Measurements from ENCODE around the gene RAD18.

Gene RAD18

DNA sequence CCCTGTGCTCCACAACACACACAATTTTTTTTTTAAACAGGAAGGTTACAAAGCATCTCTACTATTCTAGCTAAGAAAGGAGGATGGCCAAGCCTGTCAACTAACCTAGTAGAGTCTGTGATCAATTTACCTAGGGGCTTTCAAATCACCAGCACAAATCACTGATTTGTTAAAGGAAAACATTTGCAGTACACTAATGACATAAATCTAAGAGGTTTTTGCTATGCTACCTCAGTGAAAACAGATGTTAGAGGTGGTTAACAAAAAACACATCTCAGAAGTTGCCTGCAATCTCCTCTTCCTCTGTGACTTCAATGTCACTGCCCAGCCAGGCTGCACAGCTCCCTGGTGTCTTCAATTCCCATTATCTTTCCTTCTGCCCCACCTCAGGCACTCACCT, 72.0 kb downstream of the RAD18 start:
- DNase-seq = no peak

DNA sequence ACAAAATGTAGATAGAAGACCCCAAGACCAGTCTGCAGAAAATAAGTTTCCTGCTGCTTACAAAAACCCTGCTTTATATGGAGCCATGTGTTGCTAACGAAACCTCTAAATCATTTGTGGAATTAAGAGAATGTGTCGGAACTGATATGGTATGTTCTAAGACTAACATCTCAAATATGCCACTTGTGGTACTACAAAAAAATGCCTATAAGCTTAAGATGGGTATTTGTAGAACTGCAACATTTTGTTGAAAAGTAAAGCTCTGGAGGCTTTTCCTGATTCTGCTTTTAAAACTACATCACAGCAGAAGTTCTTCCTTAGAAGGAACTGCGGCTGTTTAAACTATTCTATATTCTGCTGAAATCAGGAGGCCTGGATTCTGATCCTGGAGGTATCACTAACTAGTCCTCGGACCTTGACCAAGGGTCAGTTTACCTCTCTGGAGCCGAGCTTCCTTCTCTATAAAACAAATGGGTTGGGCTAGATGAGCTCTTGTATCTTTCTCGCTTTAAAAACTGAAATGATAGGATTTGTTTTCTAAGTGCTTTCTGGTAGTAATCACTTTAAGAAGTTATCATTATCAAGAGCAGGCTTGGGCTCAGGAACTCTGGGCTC, 74.9 kb downstream of the RAD18 start:
- no peak for DNase-seq

DNA sequence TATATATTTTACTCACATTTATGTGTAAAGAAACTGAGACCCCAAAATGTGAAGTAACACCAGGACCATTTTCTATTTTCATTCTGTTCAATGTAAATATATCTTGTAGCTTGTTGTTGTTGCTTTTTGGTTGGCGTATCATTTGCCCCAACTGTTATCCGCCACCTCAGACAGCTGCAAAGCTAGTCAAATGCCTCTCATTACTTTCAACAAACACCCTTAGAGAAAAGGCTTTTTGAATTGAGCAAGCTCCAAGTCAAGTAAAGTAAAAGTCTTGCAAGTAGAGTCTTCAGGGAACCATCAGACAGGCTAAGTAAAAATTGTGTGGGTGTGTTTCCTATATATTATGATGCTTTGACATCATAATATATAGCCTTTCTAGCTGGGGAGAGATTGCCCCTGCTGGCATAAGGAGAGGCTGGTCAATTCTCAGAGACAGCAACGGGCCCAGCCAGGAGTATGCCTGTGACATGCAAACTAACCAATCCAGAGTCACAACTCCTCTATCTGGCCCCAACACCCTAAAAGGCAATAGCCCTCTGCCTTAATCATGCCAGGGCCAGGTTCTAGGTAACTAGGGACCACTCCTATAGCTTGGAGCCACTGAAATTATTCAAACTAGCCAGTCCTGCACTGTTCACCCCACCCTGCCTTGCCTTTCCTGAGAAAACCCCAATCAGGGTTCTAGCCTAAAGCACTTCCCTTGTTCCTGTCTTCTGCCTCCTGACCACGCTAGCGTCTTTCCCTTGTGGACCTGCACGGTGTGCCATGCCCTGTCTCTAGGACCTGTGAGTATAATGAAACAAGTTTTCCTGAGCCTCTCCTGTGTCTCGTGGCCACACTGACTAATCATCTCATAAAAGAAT, 75.6 kb downstream of the RAD18 start:
- DNase-seq = no peak

DNA sequence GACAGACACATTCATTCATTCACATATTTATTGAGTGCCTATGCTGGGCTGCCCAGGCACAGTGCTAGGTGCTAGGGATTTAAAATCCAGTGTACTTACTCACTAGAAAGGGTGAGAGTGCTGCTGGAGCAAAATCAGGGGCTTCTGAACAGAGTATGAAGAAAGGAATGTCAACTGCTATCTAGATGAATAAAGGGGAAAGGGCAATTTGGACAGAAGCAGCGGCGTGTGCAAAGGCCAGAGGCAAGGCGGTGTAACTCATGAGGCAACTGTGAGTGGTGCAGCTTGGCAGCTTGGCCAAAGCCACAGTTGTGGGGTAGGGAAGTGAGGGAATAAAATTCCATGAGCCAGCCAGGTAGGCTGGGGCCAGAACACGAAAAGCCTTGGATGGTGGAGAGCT, 76.7 kb downstream of the RAD18 start:
- no peak for DNase-seq

DNA sequence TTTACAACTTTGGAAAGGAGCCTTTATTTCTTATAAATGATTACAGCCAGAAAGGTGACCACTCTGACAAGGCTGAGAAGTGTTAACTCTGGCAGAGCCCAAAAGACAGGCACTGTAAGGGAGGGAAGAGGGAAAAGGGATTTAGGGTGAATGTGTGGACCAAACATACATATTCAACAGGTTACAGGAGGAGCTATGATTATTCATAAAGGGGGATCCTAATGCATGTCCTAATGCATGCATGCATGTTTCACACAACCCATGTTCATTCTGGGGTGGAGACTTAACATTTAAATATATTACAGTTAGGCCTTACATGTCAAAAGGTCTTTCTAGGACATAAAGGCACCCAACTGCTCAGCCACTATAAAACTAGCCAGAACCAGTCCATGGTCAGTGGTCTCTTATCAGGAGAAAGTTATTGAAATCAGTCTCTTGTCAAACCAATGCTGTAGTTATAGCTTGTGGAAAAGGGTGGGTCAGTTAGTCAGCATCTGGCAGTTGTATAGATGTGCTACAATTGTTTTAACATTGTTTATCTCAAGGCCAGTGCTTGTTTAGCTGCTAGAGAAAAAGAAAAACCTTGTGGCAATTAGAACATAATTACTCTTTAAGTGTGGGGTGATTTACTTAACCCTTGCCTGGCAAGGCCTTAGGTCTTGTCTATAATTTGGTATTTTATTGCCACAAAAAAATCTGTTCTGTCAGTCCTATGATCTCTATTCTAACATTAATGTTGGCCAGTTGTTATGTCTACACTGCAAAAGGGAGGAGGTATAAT, 77.5 kb downstream of the RAD18 start:
- no peak for DNase-seq

DNA sequence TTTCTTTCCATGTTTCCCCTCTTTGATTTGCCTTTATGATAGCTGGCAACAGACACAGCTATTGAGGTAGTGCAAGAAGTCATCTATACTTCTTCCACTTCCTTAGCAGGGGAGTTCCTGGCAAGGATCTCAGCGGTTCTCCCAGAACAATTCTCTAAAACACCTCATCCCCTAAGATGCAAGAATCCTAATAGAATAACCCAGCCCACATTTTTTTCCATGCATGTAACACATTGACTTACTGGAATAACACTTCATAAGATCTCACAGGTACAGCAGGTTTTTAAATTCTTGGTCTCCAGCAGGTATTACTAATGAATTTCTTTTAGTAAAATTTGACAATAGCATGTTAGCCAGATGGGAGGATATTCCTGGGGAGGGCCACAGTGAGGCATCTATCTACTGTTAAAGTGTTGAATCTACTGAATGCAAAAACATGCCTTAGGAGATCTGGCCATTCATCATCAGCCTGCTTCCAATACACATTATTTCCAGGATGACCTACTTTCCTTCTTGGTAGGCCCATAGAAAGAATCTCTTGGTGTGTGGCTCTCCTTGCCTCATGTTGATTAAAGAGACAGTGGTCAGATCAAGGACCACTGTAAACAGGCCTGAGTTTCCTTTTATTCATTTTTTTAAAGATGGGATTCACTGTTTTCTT, 78.5 kb downstream of the RAD18 start:
- DNase-seq = no peak

DNA sequence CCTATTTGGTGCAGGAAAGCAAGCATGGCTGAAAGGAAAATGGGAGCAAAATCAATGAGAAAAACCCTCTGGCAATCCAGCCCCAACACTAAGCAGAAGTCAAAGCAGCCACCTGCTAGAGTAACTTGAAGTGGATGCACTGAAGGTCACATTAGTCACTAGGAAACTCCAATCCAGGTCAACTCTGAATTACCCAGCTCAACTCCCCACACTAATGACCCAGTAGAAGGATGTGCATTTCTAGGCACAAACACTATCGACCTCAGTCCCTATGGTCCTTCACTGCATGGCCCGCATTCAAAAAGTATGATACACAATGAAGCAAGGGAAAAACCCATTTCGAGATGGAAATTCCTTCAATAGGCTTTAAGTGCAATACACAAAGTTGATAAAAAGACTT, 80.6 kb downstream of the RAD18 start:
- no peak for DNase-seq

DNA sequence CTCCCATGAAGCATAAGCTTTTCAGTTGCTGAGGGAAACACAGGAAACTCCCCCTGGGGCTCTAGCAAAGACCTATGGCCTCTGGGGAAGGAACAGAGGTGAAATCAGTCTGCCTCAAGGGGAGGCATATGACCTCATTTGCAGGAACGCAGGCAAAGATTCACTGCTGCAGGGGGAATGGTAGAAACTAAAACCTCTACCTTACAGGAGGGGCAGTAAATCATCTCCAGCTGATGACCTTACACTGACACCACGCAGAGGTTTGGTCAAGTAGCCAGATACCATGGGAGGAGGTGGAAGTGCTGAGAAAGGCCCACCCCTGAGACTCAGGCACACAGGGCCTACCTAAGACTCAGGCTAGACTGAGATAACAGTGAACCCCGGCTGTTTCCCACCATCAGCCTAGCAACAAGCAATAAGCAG, 81.1 kb downstream of the RAD18 start:
- DNase-seq = no peak

DNA sequence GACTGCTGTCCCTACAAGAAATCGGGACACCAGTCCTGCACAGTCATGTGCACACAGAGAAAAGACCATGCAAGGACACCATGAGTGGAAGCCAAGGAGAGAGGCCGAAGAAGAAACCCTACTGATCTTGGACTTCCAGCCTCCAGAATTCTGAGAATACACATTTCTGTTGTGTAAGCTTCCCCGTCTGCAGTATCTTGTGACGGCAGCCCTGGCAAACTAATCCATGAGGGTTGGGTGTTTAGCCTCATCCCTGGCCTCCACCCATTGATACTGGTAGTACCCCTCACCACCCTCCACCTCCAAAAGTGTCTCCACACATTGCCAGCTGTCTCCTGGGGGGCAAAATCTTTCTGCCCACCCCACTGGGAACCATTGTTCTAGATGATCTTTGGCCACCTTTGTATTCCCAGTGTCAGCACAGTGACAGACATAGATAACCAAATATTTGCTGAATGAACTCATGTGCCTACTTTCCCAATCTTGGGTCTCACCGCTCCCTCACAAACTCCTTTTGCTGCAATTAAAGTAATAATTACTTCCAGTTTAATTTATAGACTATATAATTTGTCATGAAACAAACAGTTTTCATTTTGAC, 83.8 kb downstream of the RAD18 start:
- no peak for DNase-seq

DNA sequence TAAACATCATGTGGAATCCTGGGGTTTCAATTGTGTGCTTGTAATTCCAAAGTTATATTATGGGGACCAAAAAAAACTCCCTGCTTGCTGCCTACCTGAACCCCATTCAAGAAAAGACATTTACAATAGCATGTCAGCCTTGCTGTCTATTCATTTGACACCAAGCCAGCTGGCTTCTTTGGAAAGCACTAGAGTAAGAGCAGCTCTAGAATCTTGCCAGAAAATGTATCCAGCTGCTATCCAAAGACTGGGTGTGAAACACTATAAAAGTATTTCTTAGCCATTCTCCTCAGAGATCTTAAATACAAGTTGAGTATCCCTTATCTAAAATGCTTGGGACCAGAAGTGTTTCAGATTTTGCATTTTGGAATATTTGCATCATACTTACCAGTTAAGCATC, 87.4 kb downstream of the RAD18 start:
- DNase-seq = no peak

DNA sequence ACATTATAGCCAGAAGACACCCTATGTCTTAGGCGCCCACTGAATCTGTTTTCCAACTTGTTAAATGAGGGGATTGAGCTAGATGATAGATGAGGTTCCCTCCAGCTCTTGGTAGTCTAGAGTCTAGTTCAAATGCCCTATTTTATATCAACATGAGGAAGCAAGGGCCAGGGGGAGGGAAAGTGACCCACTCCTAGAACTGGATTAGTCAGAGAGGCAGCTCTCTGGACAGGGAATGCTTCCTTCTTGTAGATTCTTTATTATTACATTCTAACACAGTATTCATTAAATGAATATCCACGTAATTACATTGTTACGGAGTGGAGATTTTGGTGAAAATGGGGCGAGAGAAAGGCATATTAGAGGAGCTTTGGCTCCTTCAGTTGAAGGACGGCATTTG, 89.5 kb downstream of the RAD18 start:
- DNase-seq = no peak

DNA sequence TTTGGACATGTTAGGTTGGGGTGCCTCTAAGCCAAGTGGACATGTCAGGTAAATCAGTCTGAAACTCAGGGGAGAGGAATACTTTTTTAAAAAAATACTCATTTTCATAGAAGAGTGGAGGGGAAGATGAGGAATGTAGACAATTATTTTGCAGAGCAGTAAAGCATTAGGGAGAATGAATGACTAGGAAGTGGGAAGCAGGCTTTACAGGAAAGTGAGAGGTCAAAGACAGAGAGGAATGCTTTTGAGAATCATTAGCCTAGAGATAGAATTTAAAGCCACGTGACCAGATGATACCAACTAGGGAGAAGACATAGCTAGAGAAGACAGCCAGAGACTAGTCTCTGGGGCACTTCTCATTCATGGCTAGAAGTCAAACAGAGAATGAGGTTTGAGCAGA, 91.0 kb downstream of the RAD18 start:
- DNase-seq = no peak

DNA sequence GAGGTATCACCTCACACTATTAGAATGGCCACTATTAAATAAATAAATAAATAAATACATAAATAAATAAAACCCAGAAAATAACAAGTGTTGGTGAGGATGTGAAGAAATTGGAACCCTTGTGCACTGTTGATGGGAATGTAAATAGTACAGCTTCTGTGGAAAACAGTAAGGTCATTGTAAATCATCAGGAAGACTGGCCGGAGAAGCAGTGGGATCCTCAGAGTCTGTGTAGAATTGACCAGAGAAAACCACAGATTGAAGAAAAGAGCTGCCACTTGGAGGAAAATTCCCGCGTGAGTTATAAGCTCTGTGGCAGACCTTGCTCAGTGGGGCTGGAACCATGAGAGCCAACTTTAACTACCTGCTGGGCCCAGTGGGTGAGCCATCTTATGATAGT, 92.0 kb downstream of the RAD18 start:
- no peak for DNase-seq

DNA sequence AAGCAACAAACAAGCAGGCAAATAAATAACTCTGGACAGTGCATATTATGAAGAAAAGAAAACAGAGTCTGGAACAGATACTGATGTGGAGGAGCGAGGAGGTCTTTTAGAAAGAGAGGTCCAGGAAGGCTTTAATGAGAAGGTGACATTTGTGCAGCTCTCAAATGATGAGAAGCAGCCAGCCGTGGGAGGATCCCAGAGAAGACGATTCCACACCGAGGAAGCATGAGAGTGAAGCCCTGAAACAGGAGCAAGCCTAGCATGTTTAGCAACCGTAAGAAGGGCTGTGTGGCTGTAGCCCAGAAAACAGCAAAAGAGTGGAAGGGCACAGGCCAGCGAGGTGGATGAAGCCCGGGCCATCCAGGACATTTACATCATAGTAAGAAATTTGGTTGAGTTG, 93.1 kb downstream of the RAD18 start:
- DNase-seq = no peak

DNA sequence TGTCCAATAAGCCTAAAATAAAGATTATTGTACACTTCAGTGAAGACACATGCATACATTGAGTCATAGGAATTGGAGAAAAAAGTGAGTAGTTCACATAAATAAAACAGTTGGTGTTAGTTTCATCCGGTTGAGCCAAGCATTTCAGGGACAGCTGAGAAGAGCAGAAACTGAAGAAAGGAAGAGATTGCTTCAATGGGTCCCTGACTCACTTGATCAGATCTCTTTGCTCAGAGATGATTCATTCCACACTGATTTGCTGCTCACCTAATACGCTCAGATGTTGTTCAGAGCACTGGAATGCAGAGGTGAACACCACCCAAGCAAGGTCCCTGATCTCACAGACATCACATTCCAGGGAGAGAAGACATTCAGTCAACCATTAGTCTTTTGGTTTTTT, 93.7 kb downstream of the RAD18 start:
- DNase-seq = no peak

DNA sequence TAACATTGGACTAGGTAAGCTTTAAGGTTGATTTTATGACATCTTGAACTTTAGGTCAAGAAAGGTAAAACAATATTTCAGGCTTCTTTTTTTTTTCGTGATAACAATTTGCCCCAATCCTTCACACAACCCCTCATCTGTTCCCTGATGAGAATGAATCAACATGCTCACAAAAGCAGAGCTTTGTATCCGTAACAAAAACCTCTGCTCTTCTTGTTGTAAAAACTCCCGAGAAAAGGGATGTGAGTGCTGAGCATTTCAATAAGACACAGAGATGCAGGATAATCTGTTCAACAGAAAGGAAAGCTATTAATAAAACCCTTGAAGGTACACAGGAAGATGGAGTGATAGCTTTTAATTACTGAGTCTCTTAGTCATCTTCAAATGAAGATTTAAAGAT, 94.3 kb downstream of the RAD18 start:
- DNase-seq = no peak

DNA sequence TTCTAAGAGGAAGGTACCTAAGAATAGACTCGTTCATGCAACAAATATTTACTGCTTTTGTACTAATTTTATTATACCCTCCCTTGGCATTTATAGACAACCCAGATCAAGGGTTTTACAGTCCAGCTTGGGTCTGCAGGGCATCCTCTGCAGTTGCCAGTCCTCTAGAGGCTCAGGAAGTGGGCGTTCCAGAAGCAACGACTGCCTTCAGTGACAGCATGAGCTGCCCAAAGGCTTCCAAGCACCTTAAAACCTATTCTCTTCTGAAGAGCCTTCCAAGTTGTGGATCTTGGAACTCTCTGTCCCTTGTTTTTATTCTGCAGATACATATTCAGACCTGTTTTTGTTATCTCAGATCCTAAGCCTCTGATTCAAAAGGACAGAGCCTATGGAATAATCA, 95.6 kb downstream of the RAD18 start:
- no peak for DNase-seq

DNA sequence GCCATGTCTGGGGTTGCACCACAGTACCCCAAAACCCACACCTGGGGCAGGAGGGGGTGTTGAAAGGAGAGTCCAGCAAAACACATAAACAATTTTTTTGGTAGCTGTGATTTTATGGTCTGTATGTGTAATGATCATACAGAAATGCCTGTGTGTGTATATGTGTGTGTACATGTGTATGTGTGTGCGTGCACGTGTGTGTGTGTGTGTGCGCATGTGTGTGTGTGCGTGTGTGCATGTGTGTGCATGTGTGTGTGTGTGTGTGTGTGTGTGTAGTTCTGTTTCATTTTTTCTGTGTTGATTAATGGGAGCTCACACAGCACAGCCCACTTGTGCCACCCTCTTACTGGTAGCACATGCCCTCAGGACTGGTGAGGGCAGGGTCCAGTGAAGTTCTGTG, 97.6 kb downstream of the RAD18 start:
- DNase-seq = no peak

DNA sequence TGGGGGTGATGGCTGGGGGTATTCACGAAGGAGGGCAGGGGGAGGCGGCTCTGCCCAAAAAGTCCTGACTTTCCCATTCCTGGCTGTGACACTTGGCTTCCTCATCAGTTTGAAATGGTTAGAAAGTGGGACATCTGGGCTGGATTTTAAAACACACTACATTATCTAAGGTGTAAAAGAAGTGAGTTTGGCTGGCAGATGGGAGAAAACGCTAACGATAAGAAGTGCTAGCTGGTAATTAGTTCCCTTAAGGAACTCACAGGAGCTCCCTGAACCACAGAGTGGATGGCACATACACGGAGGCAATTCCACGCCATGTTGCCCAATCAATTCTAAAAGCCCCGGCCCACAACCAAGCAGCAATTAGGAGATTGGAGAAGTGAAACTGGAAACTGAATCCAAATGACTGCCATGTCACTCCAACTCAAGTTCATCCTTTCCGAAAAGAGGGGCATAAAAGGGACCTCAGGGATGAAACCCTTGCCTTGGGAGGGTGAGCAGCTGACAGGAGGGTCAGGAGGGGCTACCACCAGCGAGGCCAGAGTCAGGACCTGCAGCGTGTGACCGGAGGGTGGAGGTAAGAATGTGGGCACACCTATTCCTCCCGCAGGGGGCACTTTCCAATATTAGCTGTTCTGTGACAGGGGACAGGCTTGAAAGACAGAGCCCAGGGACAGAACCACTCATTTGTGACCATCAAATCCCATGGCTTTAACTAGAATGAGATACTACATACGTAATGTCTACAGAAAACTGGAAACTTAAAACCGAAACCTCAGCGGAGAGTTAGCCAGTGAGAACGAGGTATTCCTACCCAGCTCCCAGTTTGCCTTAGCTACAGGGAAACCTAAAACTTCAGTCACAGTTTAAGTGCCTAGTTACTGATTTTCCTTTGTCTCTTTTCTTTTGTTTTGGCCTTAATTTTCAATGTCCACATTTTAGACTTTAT, 98.6 kb downstream of the RAD18 start:
- no peak for DNase-seq

DNA sequence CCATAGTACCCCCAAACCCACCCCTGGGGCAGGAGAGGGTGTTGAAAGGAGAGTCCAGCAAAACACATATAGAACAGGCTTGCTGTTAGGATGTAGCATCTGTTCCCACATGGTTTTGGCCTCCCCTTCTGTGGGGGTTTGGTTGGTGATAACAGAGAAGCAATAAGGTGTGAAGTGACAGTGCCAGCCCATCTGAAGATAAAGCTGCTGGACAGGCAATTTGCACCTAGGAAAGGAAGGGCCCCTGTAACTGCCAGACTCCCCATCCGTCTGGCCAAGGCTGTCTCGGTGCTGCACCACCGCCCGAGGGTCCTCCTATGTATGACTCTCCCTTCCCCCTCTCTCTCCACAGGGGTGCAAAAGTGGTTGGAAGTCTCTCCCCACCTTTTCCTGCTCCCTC, 99.4 kb downstream of the RAD18 start:
- DNase-seq = no peak

DNA sequence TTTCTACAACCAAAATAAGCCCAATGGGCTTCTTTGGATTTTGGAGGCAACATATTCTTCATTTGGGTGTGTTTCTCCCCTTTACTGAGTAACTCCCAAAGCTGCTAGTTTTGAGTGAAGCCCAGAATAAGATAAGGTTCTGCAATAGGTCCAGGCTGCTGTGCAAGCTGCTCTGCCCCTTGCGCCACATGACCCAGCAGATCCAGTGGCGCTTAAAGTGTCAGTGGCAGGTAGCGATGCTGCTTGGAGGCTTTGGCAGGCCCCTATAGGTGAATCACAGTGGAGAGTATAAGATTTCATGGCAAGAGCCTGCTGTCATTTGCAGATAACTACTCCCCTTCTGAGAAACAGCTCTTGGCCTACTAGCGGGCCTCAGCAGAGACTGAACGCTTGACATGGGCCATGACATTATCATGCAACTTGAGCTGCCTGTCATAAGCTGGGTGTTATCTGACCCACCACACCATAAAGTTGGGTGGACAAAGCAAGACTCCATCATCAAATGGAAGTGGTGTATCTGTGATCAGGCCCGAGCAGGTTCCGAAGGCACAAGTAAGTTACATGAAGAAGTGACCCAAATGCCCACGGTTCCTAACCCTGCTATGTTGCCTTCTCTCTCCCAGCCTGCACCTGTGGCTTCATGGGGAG, 105.4 kb downstream of the RAD18 start:
- no peak for DNase-seq

Measured in CD4-positive, alpha-beta T cell treated with Interleukin-4 for 4 hours (primary cell).